K562 (cell line): ENCODE results near the gene PITPNM3. TPM values are rescaled to one million over a fixed set of nuclear protein-coding genes. Genes with fewer than 3 reads are reported as not detected.

Experiments
- CHCHD3 ChIP-seq: fragments of 250-450 bp; sonication (Bioruptor Pico); IDR thresholded peaks from 2 replicates; pipeline ENCODE4 v2.1.2; 2022; ENCODE audit warnings: mild to moderate bottlenecking
- HCFC1 ChIP-seq: IDR thresholded peaks from 2 replicates; pipeline ENCODE4 v1.6.1; 2012; ENCODE audit warnings: low read depth, low read length, improper control_type of control experiment
- MCM3 ChIP-seq: fragments of 450-650 bp; IDR thresholded peaks from 2 replicates; pipeline ENCODE4 v1.6.1; 2016
- MCM7 ChIP-seq, 2 experiments: fragments of 450-650 bp; IDR thresholded peaks; 2 replicates each; pipeline ENCODE4 v1.6.1; 2016 to 2018
- MIER1 ChIP-seq: fragments of 450-650 bp; IDR thresholded peaks from 2 replicates; pipeline ENCODE4 v1.6.1; 2016; ENCODE audit warnings: antibody characterized with exemption, mild to moderate bottlenecking, low read depth
- MYC ChIP-seq, 2 experiments: fragments of 250-450 bp in 1 of 2; sonication (Bioruptor Pico) in 1 of 2; IDR thresholded peaks; 2 replicates each; pipeline versions ENCODE4 v1.5.1 to v1.6.1; 2012 to 2021; ENCODE audit warnings: low read depth in 2 of 2, borderline replicate concordance in 1 of 2, improper control_type of control experiment in 1 of 2, low read length in 1 of 2, mild to moderate bottlenecking in 1 of 2, moderate library complexity in 1 of 2
- NCOR1 ChIP-seq: fragments of 450-650 bp; IDR thresholded peaks from 2 replicates; pipeline ENCODE4 v1.6.1; 2016; ENCODE audit warnings: mild to moderate bottlenecking, moderate library complexity
- NFIC ChIP-seq: fragments of 450-650 bp; IDR thresholded peaks from 2 replicates; pipeline ENCODE4 v1.6.1; 2017; ENCODE audit warnings: mild to moderate bottlenecking, inconsistent platforms
- NR2C1 ChIP-seq, 2 experiments: fragments of 450-650 bp; IDR thresholded peaks; 2 replicates each; pipeline ENCODE4 v1.6.1; 2017; ENCODE audit warnings: mild to moderate bottlenecking in 2 of 2, antibody characterized with exemption in 1 of 2, inconsistent platforms in 1 of 2, missing compliant biosample characterization in 1 of 2, missing genetic modification characterization in 1 of 2
- POLR2B ChIP-seq: fragments of 450-650 bp; IDR thresholded peaks from 2 replicates; pipeline ENCODE4 v1.6.1; 2018; ENCODE audit warnings: low read depth; ENCODE audit not compliant: partially characterized antibody
- SAFB2 ChIP-seq: fragments of 200-400 bp; formaldehyde crosslinking; IDR thresholded peaks from 2 replicates; pipeline ENCODE4 v1.6.1; 2018; ENCODE audit warnings: borderline replicate concordance, low read length, low read depth, moderate library complexity; ENCODE audit not compliant: severe bottlenecking
- SMC3 ChIP-seq: conservative IDR thresholded peaks from 2 replicates; pipeline ENCODE4 v1.6.1; 2011; ENCODE audit warnings: low read depth, low read length, improper control_type of control experiment; ENCODE audit not compliant: insufficient read depth
- TAF15 ChIP-seq: fragments of 200-400 bp; formaldehyde crosslinking; IDR thresholded peaks from 2 replicates; pipeline ENCODE4 v1.6.1; 2017; ENCODE audit warnings: mild to moderate bottlenecking, low read depth, low read length, moderate library complexity
- ZBTB40 ChIP-seq, 2 experiments: fragments of 450-650 bp in 1 of 2; sonication (generic) in 1 of 2; formaldehyde crosslinking in 1 of 2; IDR thresholded peaks; 2 replicates each; pipeline versions ENCODE4 v1.7.1 to v1.9.0; 2016 to 2022; ENCODE audit warnings: inconsistent platforms in 1 of 2, mild to moderate bottlenecking in 1 of 2, missing genetic modification reagents in 1 of 2
- ZNF175 ChIP-seq: fragments of 200-800 bp; sonication (Bioruptor generic); IDR thresholded peaks from 2 replicates; pipeline ENCODE4 v1.6.1; 2016; ENCODE audit warnings: low read depth, mild to moderate bottlenecking, missing genetic modification characterization, missing compliant biosample characterization
- ZNF253 ChIP-seq: fragments of 250-450 bp; sonication (Bioruptor Pico); conservative IDR thresholded peaks from 2 replicates; pipeline ENCODE4 v1.6.1; 2021; ENCODE audit warnings: mild to moderate bottlenecking
- ZNF263 ChIP-seq: sonication (generic); formaldehyde crosslinking; IDR thresholded peaks from 2 replicates; pipeline ENCODE4 v1.8.0; 2022; ENCODE audit warnings: mild to moderate bottlenecking, missing genetic modification reagents, borderline replicate concordance
- ZNF354B ChIP-seq: fragments of 250-450 bp; sonication (Bioruptor Pico); IDR thresholded peaks from 2 replicates; pipeline ENCODE4 v1.4.0; 2020
- ZNF830 ChIP-seq: fragments of 250-450 bp; sonication (Bioruptor Pico); IDR thresholded peaks from 2 replicates; pipeline ENCODE4 v1.5.0; 2021; ENCODE audit warnings: mild to moderate bottlenecking
- polyA plus RNA-seq, 8 experiments: library from polyadenylated mRNA; depleted of rRNA in 4 of 8; stranded (reverse) in 5 of 8; unstranded in 3 of 8; fragments of >200 nt; fragmentation: Nextera tagmentation in 2 of 8; fragmentation: Illumina TruSeq in 1 of 8; extraction: Ambion mirVana in 2 of 8; extraction: Trizol in 1 of 8; gene quantifications; 2 replicates each; pipeline versions ENCODE4 v1.2.1 to v1.2.3, GENCODE V29; 2011 to 2014; ENCODE audit warnings: inconsistent platforms in 1 of 8, missing spikeins in 1 of 8
- total RNA-seq, 7 experiments: library from RNA; depleted of rRNA in 6 of 7; stranded (reverse); fragments of >200 nt in 6 of 7; fragmentation: Illumina TruSeq in 2 of 7; extraction: Trizol in 2 of 7; gene quantifications; 2 replicates each; pipeline versions ENCODE4 v1.2.1 to v1.2.3, GENCODE V29; 2011 to 2021; ENCODE audit warnings: low replicate concordance in 1 of 7

PITPNM3 gene
- total and polyA plus RNA-seq, 9 of the 15 experiments (the other 6 are each of a cell fraction or from before 2014, with no cell fraction given): 0.14 to 0.38 (median 0.22) TPM; not detected in 2

- TF ChIP-seq NCOR1: 0 out of 2 replicates have a peak, but pooled peaks have one; percentile 30
- no peak for TF ChIP-seq CHCHD3 (CRISPR knock-in tag)
- no peak for TF ChIP-seq HCFC1
- TF ChIP-seq MCM3: no peak
- TF ChIP-seq MCM7 (IDR thresholded peaks at IDR 0.05): no peak
- TF ChIP-seq ZNF354B (CRISPR knock-in tag): no peak
- TF ChIP-seq NR2C1 (IDR thresholded peaks at IDR 0.05): no peak
- TF ChIP-seq NR2C1 (tag; IDR thresholded peaks at IDR 0.05): peak; percentile 46; the same call in 1 of the 2 replicates
- no peak for TF ChIP-seq MYC (IDR thresholded peaks at IDR 0.05; ENCODE audit: low read depth, low read length)
- TF ChIP-seq MYC (CRISPR knock-in tag; IDR thresholded peaks at IDR 0.05; ENCODE audit: borderline replicate concordance, low read depth): no peak
- no peak for TF ChIP-seq MIER1
- TF ChIP-seq TAF15: no peak
- TF ChIP-seq POLR2B: no peak
- TF ChIP-seq SAFB2: no peak
- TF ChIP-seq NFIC: peak; percentile 63
- TF ChIP-seq ZNF830: no peak
- no peak for TF ChIP-seq ZNF175
- TF ChIP-seq ZBTB40 (IDR thresholded peaks at IDR 0.05): no peak
- no peak for TF ChIP-seq ZBTB40 (CRISPR knock-in tag; IDR thresholded peaks at IDR 0.05)
- TF ChIP-seq ZNF263 (CRISPR knock-in tag): no peak
- TF ChIP-seq ZNF253 (CRISPR knock-in tag): no peak
- TF ChIP-seq SMC3: no peak
Measured at GRCh38 chr17:6574687-6575595, 18.6 kb upstream of the PITPNM3 start (continued).
